PFSK-1 (cell line): ENCODE measurements around the gene MYL4.
A peak's percentile ranks its signal among the peaks of the same experiment; 100 is the strongest.

Experiments
- FOXP2 ChIP-seq: optimal IDR thresholded peaks from 2 replicates; pipeline ENCODE3; 2011; ENCODE audit warnings: borderline replicate concordance, control low read depth, inconsistent platforms; ENCODE audit not compliant: insufficient read depth; ENCODE audit errors: extremely low read length, extremely low read depth
- POLR2AphosphoS5 ChIP-seq: IDR thresholded peaks from 2 replicates; pipeline ENCODE4 v1.6.1; 2012; ENCODE audit warnings: low read depth, mild to moderate bottlenecking, control low read depth, low read length, moderate library complexity
- SIN3A ChIP-seq: IDR thresholded peaks from 2 replicates; pipeline ENCODE4 v1.6.1; 2012; ENCODE audit warnings: mild to moderate bottlenecking, low read length, moderate library complexity, borderline replicate concordance; ENCODE audit not compliant: insufficient read depth
- TAF1 ChIP-seq: IDR thresholded peaks from 2 replicates; pipeline ENCODE4 v1.6.1; 2012; ENCODE audit warnings: low read length, control low read depth, borderline replicate concordance; ENCODE audit not compliant: insufficient read depth
- TF ChIP-seq, protein P1 (sequence below), 2 experiments: IDR thresholded peaks; 2 replicates each; pipeline versions ENCODE4 v1.6.1 to v1.8.0; 2011 to 2012; ENCODE audit warnings: low read depth in 2 of 2, low read length in 2 of 2, control low read depth in 1 of 2, inconsistent platforms in 1 of 2, mild to moderate bottlenecking in 1 of 2, moderate library complexity in 1 of 2; ENCODE audit not compliant: insufficient read depth in 1 of 2

MYL4 gene

DNA sequence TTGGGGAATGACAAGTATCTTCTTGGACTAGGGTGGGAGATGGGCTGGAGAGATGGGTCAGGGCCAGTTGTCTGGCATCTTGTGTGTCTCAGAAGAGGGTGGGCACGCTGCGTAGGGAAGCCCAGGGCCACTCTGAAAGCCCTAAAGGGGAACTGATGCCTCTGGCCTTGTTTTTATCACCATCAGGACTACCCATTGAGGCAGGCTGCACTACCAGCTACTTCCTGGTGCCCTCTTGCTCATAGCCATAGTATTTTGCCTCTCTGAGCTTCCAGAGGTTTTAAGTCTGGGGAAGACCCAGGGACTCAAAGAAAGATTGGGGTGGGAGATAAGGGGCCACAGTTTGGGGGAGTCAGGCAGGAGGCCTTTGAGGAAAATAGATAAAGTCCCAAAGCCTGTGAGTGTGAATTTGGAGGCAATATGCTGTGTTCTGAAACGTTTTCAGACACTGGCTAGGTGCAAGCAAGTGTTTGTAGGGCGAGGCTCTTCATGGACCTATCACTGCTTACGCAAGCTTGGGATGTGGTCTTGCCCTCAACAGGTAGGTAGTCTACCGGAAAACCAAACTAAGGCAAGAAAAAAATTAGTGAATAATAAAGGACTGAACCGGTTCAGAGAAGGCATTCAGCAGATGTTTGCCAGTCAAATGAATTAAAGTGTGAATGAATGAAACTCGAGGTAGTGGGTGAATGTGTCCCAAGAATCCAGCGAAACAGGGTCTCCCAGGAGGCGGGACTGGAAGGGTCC is 43.8 kb downstream of the MYL4 start:
- no peak for TF ChIP-seq SIN3A
- TF ChIP-seq, protein P1, sequence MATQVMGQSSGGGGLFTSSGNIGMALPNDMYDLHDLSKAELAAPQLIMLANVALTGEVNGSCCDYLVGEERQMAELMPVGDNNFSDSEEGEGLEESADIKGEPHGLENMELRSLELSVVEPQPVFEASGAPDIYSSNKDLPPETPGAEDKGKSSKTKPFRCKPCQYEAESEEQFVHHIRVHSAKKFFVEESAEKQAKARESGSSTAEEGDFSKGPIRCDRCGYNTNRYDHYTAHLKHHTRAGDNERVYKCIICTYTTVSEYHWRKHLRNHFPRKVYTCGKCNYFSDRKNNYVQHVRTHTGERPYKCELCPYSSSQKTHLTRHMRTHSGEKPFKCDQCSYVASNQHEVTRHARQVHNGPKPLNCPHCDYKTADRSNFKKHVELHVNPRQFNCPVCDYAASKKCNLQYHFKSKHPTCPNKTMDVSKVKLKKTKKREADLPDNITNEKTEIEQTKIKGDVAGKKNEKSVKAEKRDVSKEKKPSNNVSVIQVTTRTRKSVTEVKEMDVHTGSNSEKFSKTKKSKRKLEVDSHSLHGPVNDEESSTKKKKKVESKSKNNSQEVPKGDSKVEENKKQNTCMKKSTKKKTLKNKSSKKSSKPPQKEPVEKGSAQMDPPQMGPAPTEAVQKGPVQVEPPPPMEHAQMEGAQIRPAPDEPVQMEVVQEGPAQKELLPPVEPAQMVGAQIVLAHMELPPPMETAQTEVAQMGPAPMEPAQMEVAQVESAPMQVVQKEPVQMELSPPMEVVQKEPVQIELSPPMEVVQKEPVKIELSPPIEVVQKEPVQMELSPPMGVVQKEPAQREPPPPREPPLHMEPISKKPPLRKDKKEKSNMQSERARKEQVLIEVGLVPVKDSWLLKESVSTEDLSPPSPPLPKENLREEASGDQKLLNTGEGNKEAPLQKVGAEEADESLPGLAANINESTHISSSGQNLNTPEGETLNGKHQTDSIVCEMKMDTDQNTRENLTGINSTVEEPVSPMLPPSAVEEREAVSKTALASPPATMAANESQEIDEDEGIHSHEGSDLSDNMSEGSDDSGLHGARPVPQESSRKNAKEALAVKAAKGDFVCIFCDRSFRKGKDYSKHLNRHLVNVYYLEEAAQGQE (IDR thresholded peaks at IDR 0.05; ENCODE audit: insufficient read depth in 1 of 2, low read depth in 2 of 2, low read length in 2 of 2), result no peak
- TF ChIP-seq POLR2AphosphoS5, result no peak
- no peak for TF ChIP-seq FOXP2
- no peak for TF ChIP-seq TAF1

DNA sequence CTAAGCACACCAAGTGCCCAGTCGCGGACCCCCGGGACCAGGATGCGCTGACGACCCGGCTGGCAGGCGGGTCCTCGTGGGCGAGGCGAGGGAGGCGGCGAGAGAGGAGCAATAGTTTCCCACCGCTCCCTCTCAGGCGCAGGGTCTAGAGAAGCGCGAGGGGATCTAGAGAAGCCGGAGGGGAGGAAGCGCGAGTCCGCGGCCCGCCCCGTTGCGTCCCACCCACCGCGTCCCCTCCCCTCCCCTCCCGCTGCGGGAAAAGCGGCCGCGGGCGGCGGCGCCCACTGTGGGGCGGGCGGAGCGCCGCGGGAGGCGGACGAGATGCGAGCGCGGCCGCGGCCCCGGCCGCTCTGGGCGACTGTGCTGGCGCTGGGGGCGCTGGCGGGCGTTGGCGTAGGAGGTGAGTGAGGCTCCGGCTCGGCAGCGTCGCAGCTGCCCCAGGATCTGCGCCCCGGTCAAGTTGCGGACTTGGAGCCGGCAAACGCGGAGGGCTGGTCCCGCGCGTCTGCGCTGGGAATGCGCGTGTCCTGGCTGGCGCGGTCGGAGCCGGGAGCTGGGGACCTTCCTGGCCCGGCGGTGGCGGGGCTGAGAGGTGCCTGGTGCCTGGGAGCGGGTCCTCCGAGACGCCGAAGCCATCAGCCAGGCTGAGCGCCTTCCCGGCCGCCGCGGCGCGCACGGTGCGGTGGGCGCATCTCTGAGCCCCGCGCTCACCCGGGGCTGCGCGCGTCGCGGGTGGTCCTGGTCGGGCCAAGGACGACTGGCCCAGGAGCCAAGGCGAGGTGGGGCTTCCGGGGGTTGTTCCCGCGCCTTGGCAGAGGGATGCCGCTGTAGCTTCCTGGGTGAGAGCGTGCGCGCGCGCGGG is 44.6 kb downstream of the MYL4 start, which contains the start of gene ITGB3:
Gene ITGB3 (plus strand): TSS at position 287 of the 862 bp plus-strand sequence. CDS start 35 bp downstream, at position 322.
- TF ChIP-seq POLR2AphosphoS5 (no peak), FOXP2 (peak; percentile 29), SIN3A (no peak), TAF1 (no peak)

DNA sequence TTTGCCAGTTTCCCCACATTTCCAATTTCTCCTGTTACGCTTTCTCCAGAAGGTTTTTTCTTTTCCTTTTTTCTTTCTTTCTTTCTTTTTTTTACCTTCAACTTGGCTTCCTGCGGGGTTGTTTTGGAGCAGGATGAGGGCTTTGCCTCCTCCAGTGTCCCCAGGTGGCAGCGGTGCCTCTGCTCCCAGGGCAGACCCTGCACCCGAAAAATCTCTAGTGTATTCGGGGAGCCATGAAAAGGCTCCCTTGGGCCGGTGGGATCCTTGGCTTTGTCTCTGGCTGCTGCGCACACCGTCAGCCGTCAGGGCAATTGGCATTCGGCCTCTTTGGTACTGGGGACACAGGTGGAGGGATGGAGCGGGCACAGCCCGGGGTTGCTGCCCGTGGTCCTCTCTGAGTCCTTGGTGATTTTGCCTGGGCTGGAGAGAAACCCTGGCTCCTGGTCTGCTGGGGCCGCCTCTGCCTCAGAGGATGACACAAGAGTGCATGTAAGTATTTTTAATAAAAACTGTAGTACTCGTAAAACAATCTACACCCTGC is 45.3 kb downstream of the MYL4 start:
- TF ChIP-seq TAF1 (no peak), POLR2AphosphoS5 (no peak), SIN3A (no peak), FOXP2 (no peak)
- TF ChIP-seq, protein P1 (IDR thresholded peaks at IDR 0.05; ENCODE audit: insufficient read depth in 1 of 2, low read depth in 2 of 2, low read length in 2 of 2), result no peak

DNA sequence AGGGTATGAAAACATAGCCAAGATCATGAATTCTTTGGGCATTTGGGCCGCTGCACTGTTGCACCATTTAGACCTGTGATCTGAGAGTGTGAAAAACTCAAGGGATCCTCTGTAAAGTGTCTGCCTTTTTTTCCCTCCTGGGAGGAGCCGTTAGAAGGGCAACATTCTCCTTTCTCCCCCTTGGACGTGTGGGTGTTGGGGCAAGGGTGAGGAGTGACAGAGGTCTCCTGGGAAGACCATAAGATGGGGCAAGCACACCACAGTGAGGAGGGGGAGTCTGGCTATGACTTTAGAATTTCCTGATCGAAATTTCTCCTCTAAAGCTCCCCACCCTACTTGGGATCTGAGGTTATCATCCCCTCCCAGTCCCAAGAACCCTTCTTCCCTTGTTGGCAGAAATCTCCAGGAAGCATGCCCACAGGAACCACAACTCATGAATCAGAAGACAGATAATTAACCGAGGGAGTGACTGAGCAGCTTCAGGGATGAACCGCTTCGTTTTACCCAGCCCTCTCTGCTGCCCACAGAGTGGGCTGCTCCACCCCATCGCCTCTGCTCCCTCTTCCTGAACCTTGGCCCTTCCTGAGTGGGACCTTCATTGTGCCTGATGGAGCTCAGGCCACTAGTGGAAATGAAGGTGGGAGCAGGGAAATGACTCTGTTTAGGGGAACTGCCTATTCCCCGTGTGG is 48.6 kb downstream of the MYL4 start:
- TF ChIP-seq FOXP2 (no peak), POLR2AphosphoS5 (no peak), TAF1 (no peak), SIN3A (no peak)
- TF ChIP-seq, protein P1 (IDR thresholded peaks at IDR 0.05; ENCODE audit: insufficient read depth in 1 of 2, low read depth in 2 of 2, low read length in 2 of 2), result no peak

DNA sequence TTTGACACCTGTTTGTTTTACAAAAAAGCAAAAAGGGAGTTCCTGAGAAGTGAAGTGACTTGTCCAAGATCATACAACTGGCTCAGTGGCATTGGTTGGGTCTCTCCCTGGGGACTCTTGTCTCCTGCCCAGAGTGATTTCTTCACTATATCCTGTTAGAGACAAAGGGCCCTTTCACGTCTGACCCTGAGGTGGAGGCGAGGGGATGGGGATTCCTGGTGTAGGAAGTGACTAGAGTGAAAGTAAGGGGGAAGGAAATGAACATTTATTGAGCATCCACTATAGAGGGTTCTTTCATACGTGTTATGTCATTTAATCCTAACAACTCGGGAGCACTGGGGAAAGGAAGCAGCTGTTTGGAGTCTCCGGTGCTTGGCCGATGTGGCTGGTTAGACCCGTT is 53.4 kb downstream of the MYL4 start:
- no peak for TF ChIP-seq POLR2AphosphoS5
- TF ChIP-seq, protein P1 (IDR thresholded peaks at IDR 0.05; ENCODE audit: insufficient read depth in 1 of 2, low read depth in 2 of 2, low read length in 2 of 2), result no peak
- TF ChIP-seq FOXP2, result no peak
- TF ChIP-seq SIN3A, result no peak
- TF ChIP-seq TAF1, result no peak
